GM19372 (cell line): ENCODE measurements around the gene DBH.
"Not testable (repeated sequence)": the region's sequence is repeated elsewhere in the genome, so short reads cannot be mapped to it uniquely, and the experiment has no call there.

Experiments used
- ATAC-seq: cut with Tn5 transposase; IDR thresholded peaks from one replicate; pipeline ENCODE4 v1.9.1; 2021; ENCODE audit warnings: mild to moderate bottlenecking, low read depth, moderate library complexity; ENCODE audit not compliant: unreplicated experiment

DBH gene

GRCh38 chr9:133661846-133662540 is 25.8 kb downstream of the DBH start:
- ATAC-seq: no peak

GRCh38 chr9:133664173-133665050 is 28.2 kb downstream of the DBH start:
- ATAC-seq: no peak

DNA sequence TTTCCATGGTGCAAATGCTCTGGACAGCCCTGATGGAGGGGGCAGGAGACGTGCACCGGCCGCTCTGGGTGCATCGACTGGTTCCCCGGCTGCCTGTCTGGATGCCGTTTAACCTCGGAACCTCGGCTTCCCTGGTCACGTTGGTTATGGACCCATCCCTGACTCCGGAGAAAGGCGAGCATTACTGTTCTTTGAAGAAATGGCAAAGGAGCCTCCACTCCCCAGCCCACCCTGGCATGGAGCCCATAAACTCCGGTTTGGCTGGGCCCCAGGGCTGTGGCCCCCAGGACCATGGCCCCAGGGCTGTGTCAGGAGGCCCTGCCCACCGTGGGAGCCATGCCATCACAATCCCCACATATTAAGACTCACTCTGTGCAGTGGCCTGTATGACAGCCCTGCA is 28.9 kb downstream of the DBH start:
- ATAC-seq: no peak

DNA sequence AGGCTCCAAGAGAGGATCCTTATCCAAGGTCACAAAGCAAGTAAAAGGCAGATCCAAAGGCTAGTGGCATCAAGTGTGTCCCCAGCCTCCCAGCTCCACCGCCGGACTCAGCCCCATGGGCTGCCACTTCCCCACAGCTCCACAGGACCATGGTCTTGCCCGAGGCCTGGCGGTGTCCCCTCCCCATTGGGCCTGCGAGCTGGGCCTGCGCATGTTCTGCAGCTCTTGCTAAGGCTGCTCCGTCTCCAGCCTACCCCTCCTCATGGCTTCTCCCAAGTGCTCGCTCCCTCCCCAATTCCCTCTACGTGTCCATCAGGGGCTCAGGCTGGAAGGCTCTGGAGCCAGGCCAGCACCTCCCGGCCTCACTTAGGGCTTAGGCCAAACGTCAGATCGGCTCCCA is 29.4 kb downstream of the DBH start:
- ATAC-seq: no peak

DNA sequence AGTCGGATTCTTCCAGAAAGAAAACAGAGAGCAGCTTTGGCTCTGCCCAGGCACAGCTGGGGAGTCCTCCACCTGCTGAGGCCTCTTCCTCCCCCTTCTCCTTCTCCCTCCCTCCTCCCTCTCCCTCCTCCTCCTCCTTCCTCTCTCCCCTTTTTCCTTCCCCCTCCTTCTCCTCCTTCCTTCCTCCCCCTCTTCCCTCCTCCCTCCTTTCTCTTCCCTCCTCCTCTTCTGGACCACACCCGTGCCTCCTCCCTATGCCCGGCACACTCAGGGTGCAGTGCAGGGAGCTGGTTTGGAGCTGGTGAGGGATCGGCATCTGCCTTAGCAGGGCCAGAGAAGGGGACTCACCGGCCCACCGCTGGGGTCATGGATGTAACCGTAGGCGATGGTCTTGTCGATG is 30.2 kb downstream of the DBH start:
- no peak for ATAC-seq

- no peak for ATAC-seq
Measured at GRCh38 chr9:133666845-133667244, 30.7 kb downstream of the DBH start.

- no peak for ATAC-seq
Measured at GRCh38 chr9:133667759-133668450, 31.7 kb downstream of the DBH start.

- no peak for ATAC-seq
Measured at GRCh38 chr9:133669182-133669801, 33.1 kb downstream of the DBH start.

- no peak for ATAC-seq
Measured at GRCh38 chr9:133670466-133670865, 34.3 kb downstream of the DBH start.

DNA sequence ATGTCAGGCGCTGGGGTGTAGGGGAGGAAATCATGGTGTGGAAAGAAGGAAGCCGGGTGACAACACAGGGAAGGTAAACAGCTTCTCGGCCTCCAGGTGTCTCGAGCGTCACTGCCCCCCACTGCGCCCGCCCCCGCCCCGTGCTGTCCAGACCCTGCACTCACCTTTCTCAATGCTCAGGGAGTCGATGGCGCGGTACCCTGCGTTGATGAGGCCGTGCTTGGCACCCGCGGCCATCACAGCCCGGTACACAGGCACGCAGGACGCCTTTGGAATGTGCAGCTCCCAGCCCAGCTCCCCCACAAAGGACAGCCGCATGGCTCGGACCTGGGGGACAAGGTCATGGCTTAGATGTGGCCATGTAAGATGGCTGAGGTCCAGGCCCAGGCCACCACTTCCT is 35.2 kb downstream of the DBH start:
- ATAC-seq: no peak

DNA sequence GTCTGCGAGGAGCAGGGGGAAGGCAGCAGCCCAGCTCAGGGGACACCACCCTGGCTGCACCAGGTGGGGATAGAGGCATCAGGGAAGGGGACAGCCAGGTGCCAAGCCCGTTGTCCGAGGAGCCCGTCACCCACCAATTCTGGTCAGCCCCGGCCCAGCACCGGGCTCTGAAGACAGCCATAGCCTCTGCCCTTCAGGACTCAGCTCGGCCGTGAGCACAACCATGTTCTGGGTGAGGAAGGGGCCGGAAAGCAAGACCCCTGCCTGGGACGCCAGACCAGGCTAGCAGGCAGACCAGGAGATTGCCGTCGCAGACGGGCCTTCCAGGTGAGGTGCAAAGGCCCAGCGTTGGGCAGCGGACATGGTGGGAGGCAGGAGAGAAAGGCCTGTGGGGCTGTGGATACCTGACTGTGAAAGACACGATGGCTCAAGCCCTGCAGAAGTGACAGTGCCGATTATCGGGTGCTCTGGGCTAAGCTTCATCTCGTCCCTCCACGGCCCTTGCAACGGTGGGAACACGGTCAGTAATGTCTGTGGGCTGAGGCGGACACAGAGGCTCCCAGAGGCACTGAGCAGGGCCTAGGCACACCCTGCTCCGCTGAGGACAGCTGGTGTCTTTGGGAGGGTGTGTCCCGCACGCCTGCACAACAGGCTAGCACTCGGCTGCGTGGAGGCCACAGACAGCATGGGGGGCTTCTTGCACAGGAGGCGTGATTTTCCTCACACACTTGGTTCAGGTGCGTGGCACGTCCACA is 36.5 kb downstream of the DBH start:
- no peak for ATAC-seq

GRCh38 chr9:133673258-133673655 is 37.1 kb downstream of the DBH start:
- ATAC-seq: no peak

- ATAC-seq: no peak
Measured at GRCh38 chr9:133674091-133674490, 37.9 kb downstream of the DBH start.

- not testable (repeated sequence) for ATAC-seq
Measured at GRCh38 chr9:133675796-133676195, 39.6 kb downstream of the DBH start.

DNA sequence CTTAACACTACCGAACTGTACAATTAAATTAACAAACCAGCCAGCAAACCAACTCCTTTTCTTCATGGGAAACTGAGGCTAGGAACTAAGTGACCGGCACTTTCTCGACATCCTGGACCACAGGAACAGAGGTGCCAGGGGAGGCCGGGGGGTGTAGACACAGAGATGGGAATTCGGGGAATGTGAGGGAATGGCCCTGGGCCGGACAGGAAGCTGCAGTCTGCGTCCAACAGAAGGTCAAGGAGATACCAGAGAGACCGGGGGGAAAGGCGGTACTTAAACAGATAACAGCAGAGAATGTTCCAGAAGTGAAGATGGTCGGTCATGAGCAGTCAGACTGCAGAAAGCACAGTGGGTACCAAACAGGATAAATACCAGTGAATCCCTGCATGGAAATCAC is 40.3 kb downstream of the DBH start:
- ATAC-seq: no peak

GRCh38 chr9:133677126-133678010 is 41.2 kb downstream of the DBH start:
- ATAC-seq: no peak

GRCh38 chr9:133679056-133679455 is 42.9 kb downstream of the DBH start:
- no peak for ATAC-seq

DNA sequence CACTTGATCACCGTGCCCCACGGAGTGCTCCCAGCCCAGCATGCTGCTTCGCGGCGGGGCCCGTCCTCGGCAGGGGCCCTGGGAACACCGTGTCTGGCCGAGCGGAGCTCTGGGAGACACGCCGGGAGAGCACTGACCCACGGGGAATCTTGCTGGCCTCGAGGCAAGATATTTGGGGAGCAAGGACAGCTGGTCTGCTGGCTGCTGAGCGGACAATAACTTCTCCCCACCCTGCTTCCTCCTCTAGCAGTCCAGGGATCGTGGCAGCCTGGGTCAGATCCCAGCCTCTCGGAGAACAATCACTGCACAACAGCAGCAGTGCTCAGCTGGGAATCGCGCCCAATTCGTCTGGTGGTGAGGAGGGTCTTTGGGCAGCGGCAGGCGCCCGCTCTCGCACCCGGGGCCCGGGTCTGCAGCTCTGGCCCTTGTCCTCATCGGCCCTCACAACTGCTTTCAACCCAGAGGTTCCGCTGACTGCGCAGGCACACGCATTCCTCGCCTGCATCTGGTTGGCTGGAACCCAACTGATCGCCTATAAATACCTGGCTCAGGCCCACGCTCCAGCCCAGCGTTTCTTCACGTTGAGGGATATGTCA is 43.4 kb downstream of the DBH start:
- ATAC-seq: no peak
